GM12801 (cell line): ENCODE data around the gene MAD2L1BP.

ENCODE experiments used
- CTCF ChIP-seq: IDR thresholded peaks from one replicate; pipeline ENCODE4 v1.5.1; 2011; ENCODE audit warnings: control low read depth; ENCODE audit not compliant: insufficient read length; ENCODE audit errors: extremely low read depth

MAD2L1BP gene

GRCh38 chr6:43644940-43645612 lies 9.4 kb downstream of the MAD2L1BP start, which contains the start of gene RSPH9:
Gene RSPH9, plus strand, starts transcription at chr6:43645036. Its CDS starts 63 bp downstream, at chr6:43645099.
- no peak for TF ChIP-seq CTCF

GRCh38 chr6:43645613-43645964 lies 9.9 kb downstream of the MAD2L1BP start:
- TF ChIP-seq CTCF: no peak

GRCh38 chr6:43647613-43648012 lies 12.0 kb downstream of the MAD2L1BP start:
- no peak for TF ChIP-seq CTCF

GRCh38 chr6:43648248-43648647 lies 12.6 kb downstream of the MAD2L1BP start:
- TF ChIP-seq CTCF: no peak

GRCh38 chr6:43657221-43657802 lies 21.7 kb downstream of the MAD2L1BP start:
- no peak for TF ChIP-seq CTCF

GRCh38 chr6:43658161-43658560 lies 22.5 kb downstream of the MAD2L1BP start:
- TF ChIP-seq CTCF: no peak

- TF ChIP-seq CTCF: no peak
Observed at GRCh38 chr6:43665376-43665775, 29.7 kb downstream of the MAD2L1BP start.
